IMR-90 (cell line): ENCODE data around the gene TAF1A. TPM values are rescaled to one million over a fixed set of nuclear protein-coding genes. Genes with fewer than 3 reads are reported as not detected.

Source experiments
- ATAC-seq: fragments of 200-7000 bp; cut with Tn5 transposase; 2 replicates; pipeline ENCODE4 v1.9.1; 2020; ENCODE audit warnings: low read depth, mild to moderate bottlenecking, moderate library complexity
- BruUV-seq: library from RNA; stranded (reverse); fragments of 400-500 nt; replicated peaks from 2 replicates; lab custom pipeline; 2021; lab: Mats Ljungman, UMichigan
- CTCF ChIA-PET: fragments of 300-600 bp; formaldehyde crosslinking; extraction: SDS; loops from one replicate; lab custom pipeline; 2021; ENCODE audit warnings: antibody characterized with exemption; lab: Yijun Ruan, JAX
- POLR2A ChIA-PET: fragments of 300-600 bp; sonication (Branson Sonifier 250); formaldehyde crosslinking; loops from one replicate; lab custom pipeline; 2022; ENCODE audit warnings: antibody characterized with exemption; ENCODE audit not compliant: unreplicated experiment; lab: Charles Lee
- DNase-seq: peaks from one replicate; pipeline ENCODE4 v3.0.0; 2013
- H2AFZ ChIP-seq: replicated peaks from 2 replicates; pipeline ENCODE3; 2013; ENCODE audit warnings: low read length, mild to moderate bottlenecking; ENCODE audit not compliant: poor library complexity
- H2AK5ac ChIP-seq: 2 replicates; pipeline ENCODE4 v1.6.1; 2013; ENCODE audit warnings: low read depth, low read length, inconsistent platforms
- H2AK9ac ChIP-seq: replicated peaks from 2 replicates; pipeline ENCODE3; 2013; ENCODE audit warnings: mild to moderate bottlenecking, low read depth, low read length, moderate library complexity; ENCODE audit not compliant: poor library complexity
- H2BK120ac ChIP-seq: 2 replicates; pipeline ENCODE4 v1.6.1; 2013; ENCODE audit warnings: low read depth, low read length, inconsistent platforms
- H2BK15ac ChIP-seq: 3 replicates; pipeline ENCODE4 v1.6.1; 2013; ENCODE audit warnings: low read depth, low read length, inconsistent platforms
- H2BK20ac ChIP-seq: 2 replicates; pipeline ENCODE4 v1.6.1; 2013; ENCODE audit warnings: low read depth, mild to moderate bottlenecking, inconsistent platforms, low read length, moderate library complexity
- H2BK5ac ChIP-seq: 2 replicates; pipeline ENCODE4 v1.6.1; 2013; ENCODE audit warnings: mild to moderate bottlenecking, low read depth, low read length, inconsistent platforms; ENCODE audit not compliant: poor library complexity, severe bottlenecking
- H3K14ac ChIP-seq: replicated peaks from 2 replicates; pipeline ENCODE4 v1.6.1; 2013; ENCODE audit warnings: low read depth, low read length, inconsistent platforms
- H3K18ac ChIP-seq: 2 replicates; pipeline ENCODE4 v1.6.1; 2013; ENCODE audit warnings: low read depth, low read length, control low read depth
- H3K23ac ChIP-seq: 2 replicates; pipeline ENCODE4 v1.6.1; 2013; ENCODE audit warnings: low read depth, low read length, inconsistent platforms
- H3K27ac ChIP-seq: 2 replicates; pipeline ENCODE4 v1.5.1; 2013; ENCODE audit warnings: mild to moderate bottlenecking, control low read depth, low read length; ENCODE audit not compliant: insufficient read depth
- H3K27me3 ChIP-seq: 2 replicates; pipeline ENCODE4 v1.6.1; 2013; ENCODE audit warnings: low read length; ENCODE audit not compliant: control insufficient read depth, insufficient read depth
- H3K36me3 ChIP-seq: 2 replicates; pipeline ENCODE4 v1.6.1; 2013; ENCODE audit warnings: low read length, mixed read lengths; ENCODE audit not compliant: control insufficient read depth, insufficient read depth
- H3K4ac ChIP-seq: 2 replicates; pipeline ENCODE4 v1.6.1; 2013; ENCODE audit warnings: low read depth, low read length, inconsistent platforms
- H3K4me1 ChIP-seq: 2 replicates; pipeline ENCODE4 v1.6.1; 2013; ENCODE audit warnings: low read length, mixed read lengths; ENCODE audit not compliant: control insufficient read depth, insufficient read depth
- H3K4me2 ChIP-seq: 2 replicates; pipeline ENCODE4 v1.6.1; 2013; ENCODE audit warnings: low read depth, mild to moderate bottlenecking, control low read depth, low read length, moderate library complexity
- H3K4me3 ChIP-seq: 2 replicates; pipeline ENCODE4 v1.5.1; 2013; ENCODE audit warnings: low read depth, mild to moderate bottlenecking, control low read depth, low read length, moderate library complexity; ENCODE audit not compliant: insufficient read depth
- H3K56ac ChIP-seq: 2 replicates; pipeline ENCODE4 v1.6.1; 2013; ENCODE audit warnings: low read length, inconsistent platforms; ENCODE audit not compliant: insufficient read depth; ENCODE audit errors: extremely low read depth
- H3K79me1 ChIP-seq, 2 experiments: 2 replicates each; pipeline ENCODE4 v1.6.1; 2013; ENCODE audit warnings: low read length in 2 of 2, inconsistent platforms in 1 of 2, low read depth in 1 of 2
- H3K9ac ChIP-seq: 2 replicates; pipeline ENCODE4 v1.6.1; 2013; ENCODE audit warnings: low read depth, low read length, control low read depth
- H3K9me1 ChIP-seq: 2 replicates; pipeline ENCODE4 v1.6.1; 2013; ENCODE audit warnings: low read length, inconsistent platforms; ENCODE audit not compliant: insufficient read depth
- H3K9me3 ChIP-seq: 2 replicates; pipeline ENCODE4 v1.6.1; 2013; ENCODE audit warnings: low read length; ENCODE audit not compliant: control insufficient read depth, insufficient read depth
- H4K20me1 ChIP-seq: 2 replicates; pipeline ENCODE4 v1.6.1; 2013; ENCODE audit warnings: low read length, inconsistent platforms; ENCODE audit not compliant: insufficient read depth
- H4K5ac ChIP-seq: 2 replicates; pipeline ENCODE4 v1.6.1; 2013; ENCODE audit warnings: mild to moderate bottlenecking, low read depth, low read length, control low read depth
- H4K8ac ChIP-seq, 2 experiments: 2 replicates each; pipeline ENCODE4 v1.6.1; 2013; ENCODE audit warnings: low read depth in 2 of 2, low read length in 2 of 2, control low read depth in 1 of 2, inconsistent platforms in 1 of 2
- H4K91ac ChIP-seq: 2 replicates; pipeline ENCODE4 v1.6.1; 2013; ENCODE audit warnings: low read depth, low read length, inconsistent platforms; ENCODE audit not compliant: insufficient read depth
- FOS ChIP-seq: fragments of 150-350 bp; IDR thresholded peaks from 2 replicates; pipeline ENCODE4 v1.6.1; 2016; ENCODE audit warnings: low read depth, low read length
- MAFK ChIP-seq: IDR thresholded peaks from 2 replicates; pipeline ENCODE4 v1.6.1; 2012; ENCODE audit warnings: low read depth, low read length, improper control_type of control experiment
- MXI1 ChIP-seq: IDR thresholded peaks from 2 replicates; pipeline ENCODE4 v1.6.1; 2012; ENCODE audit warnings: low read depth, mild to moderate bottlenecking, low read length, moderate library complexity, borderline replicate concordance
- POLR2A ChIP-seq: IDR thresholded peaks from 2 replicates; pipeline ENCODE4 v1.6.1; 2012; ENCODE audit warnings: mild to moderate bottlenecking, low read depth, low read length
- RAD21 ChIP-seq: IDR thresholded peaks from 2 replicates; pipeline ENCODE4 v1.6.1; 2012; ENCODE audit warnings: low read length, improper control_type of control experiment
- SMC3 ChIP-seq: fragments of 150-350 bp; IDR thresholded peaks from 2 replicates; pipeline ENCODE4 v1.6.1; 2016; ENCODE audit warnings: low read depth, mild to moderate bottlenecking, antibody characterized with exemption, low read length, moderate library complexity
- WGBS, 2 experiments: methylation state at CpG; one replicate each; pipeline versions ENCODE4 v1.1.5 to v1.1.7; 2013; ENCODE audit warnings: missing lambda C conversion rate in 2 of 2; ENCODE audit not compliant: insufficient read length in 1 of 2; ENCODE audit errors: extremely low coverage in 2 of 2; 5-methylcytosine and 5-hydroxymethylcytosine counted together
- dilution Hi-C: fragments of 300-500 bp; cut with HindIII; formaldehyde crosslinking; loops from one replicate; pipeline ENCODE4 v1.14.3; 2018; ENCODE audit warnings: low sequenced_read_pairs; ENCODE audit not compliant: unreplicated experiment
- in situ Hi-C: fragments of 300-500 bp; cut with MboI; formaldehyde crosslinking; loops from 3 replicates; pipeline ENCODE4 v1.14.3; 2019; ENCODE audit warnings: low sequenced_read_pairs, inconsistent platforms, mixed read lengths
- intact Hi-C: fragments of 100-400 bp; cut with micrococcal nuclease; formaldehyde crosslinking; loops from 2 replicates; pipeline ENCODE4 v1.10.0; 2022
- polyA plus RNA-seq, 3 experiments: library from polyadenylated mRNA; depleted of rRNA; stranded (reverse); fragments of >200 nt; gene quantifications; 2 replicates each; pipeline ENCODE4 v1.2.3, GENCODE V29; 2012; ENCODE audit warnings: low replicate concordance in 1 of 3
- total RNA-seq: library from RNA; depleted of rRNA; stranded (reverse); fragments of >200 nt; gene quantifications from 2 replicates; pipeline ENCODE4 v1.2.3, GENCODE V29; 2012
- TF ChIP-seq, protein P1 (sequence below): fragments of 150-350 bp; IDR thresholded peaks from 2 replicates; pipeline ENCODE4 v1.6.1; 2017; ENCODE audit warnings: mild to moderate bottlenecking, antibody characterized with exemption, low read length, low read depth

The TAF1A gene
- total and polyA plus RNA-seq, 2 of the 4 experiments (the other 2 are of a cell fraction), result 3.8 to 5.4 TPM

DNA sequence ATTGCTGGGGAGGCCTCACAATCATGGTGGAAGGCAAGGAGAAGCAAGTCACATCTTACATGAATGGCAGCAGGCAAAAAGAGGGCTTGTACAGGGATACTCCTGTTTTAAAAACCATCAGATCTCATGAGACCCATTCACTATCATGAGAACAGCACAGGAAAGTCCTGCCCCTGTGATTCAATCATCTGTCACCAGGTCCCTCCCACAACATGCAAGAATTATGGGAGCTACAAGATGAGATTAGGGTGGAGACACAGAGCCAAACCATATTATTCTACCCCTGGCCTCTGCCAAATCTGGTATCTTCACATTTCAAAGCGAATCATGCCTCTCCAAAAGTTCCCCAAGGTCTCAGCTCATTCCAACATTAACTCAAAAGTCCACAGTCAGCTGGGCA, 17.0 kb upstream of the TAF1A start:
- H3K4me2 ChIP-seq, result no peak overlapping the region
- H3K4me3 ChIP-seq, result no peak overlapping the region
- H4K91ac ChIP-seq, result no peak overlapping the region
- no peaks in the 10 kb centered on the region for H3K4me1 ChIP-seq
- no peak overlapping the region for H2AFZ ChIP-seq
- no peaks in the 10 kb centered on the region for H3K9me1 ChIP-seq
- TF ChIP-seq MXI1 (no peak), MAFK (no peak), FOS (no peak), RAD21 (no peak), SMC3 (no peak), POLR2A (no peak)
- TF ChIP-seq, protein P1, sequence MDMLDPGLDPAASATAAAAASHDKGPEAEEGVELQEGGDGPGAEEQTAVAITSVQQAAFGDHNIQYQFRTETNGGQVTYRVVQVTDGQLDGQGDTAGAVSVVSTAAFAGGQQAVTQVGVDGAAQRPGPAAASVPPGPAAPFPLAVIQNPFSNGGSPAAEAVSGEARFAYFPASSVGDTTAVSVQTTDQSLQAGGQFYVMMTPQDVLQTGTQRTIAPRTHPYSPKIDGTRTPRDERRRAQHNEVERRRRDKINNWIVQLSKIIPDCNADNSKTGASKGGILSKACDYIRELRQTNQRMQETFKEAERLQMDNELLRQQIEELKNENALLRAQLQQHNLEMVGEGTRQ, result no peak
- no peak overlapping the region for H3K14ac ChIP-seq
- no peak overlapping the region for H4K8ac ChIP-seq
- no peak overlapping the region for H2BK5ac ChIP-seq
- ChIA-PET CTCF (no interaction called here), POLR2A (no interaction called here)
- no peaks in the 10 kb centered on the region for H4K20me1 ChIP-seq
- no peak overlapping the region for H3K18ac ChIP-seq
- in situ Hi-C loops, result no loop called here
- no peak overlapping the region for H2AK9ac ChIP-seq
- H3K36me3 ChIP-seq, result no peaks in the 10 kb centered on the region
- H3K23ac ChIP-seq, result no peak overlapping the region
- H3K79me1 ChIP-seq, result no peaks in the 10 kb centered on the region
- H3K9me3 ChIP-seq, result no peaks in the 10 kb centered on the region
- no peak overlapping the region for H2AK5ac ChIP-seq
- no peak overlapping the region for H3K27ac ChIP-seq
- 67% methylated on average over 1 of the region's 1 CpG; no CpG with 5 or more reads in 1 of the 2 experiments for WGBS, 2 experiments
- H3K56ac ChIP-seq, result no peak overlapping the region
- no peak overlapping the region for H4K5ac ChIP-seq
- no peak overlapping the region for H3K9ac ChIP-seq
- ATAC-seq (no peak), DNase-seq (no peak)
- H3K27me3 ChIP-seq, result no peaks in the 10 kb centered on the region
- intact Hi-C loops, result no loop called here
- BruUV-seq, result no TSS peak
- dilution Hi-C loops, result no loop called here
- no peak overlapping the region for H2BK20ac ChIP-seq
- no peak overlapping the region for H3K4ac ChIP-seq
- H2BK120ac ChIP-seq, result no peak overlapping the region
- no peak overlapping the region for H2BK15ac ChIP-seq
